ENCODE results near the gene CHODL.

Gene CHODL

GRCh38 chr21:18249672-18250071 lies 5.0 kb downstream of the CHODL start:
- TF ChIP-seq ZNF16 (tag by site-specific recombination; IDR thresholded peaks at IDR 0.05; ENCODE audit: low read depth) = no peak
- ChIA-PET CTCF (interaction anchor here (0.5 to 1.6 kb wide), 6 partner anchors 17 to 209 kb away, joined by 3 to 6 read pairs (median 4); no protein-coding TSS in a partner anchor), POLR2A (no interaction called here)
- Histone ChIP-seq H3K36me3 (ENCODE audit: control insufficient read depth in 2 of 2, insufficient read depth in 1 of 2, low read length in 2 of 2) (no peaks in the 10 kb centered on the region), H3K4me1 (ENCODE audit: control insufficient read depth, insufficient read depth, low read length) (no peaks in the 10 kb centered on the region), H3K27ac (ENCODE audit: extremely low read depth, low read depth, low read length) (no peak overlapping the region), H3K9me3 (ENCODE audit: control insufficient read depth, insufficient read depth, low read depth, low read length) (no peaks in the 10 kb centered on the region), H3K4me3 (ENCODE audit: low read depth, low read length) (no peak overlapping the region)

DNA sequence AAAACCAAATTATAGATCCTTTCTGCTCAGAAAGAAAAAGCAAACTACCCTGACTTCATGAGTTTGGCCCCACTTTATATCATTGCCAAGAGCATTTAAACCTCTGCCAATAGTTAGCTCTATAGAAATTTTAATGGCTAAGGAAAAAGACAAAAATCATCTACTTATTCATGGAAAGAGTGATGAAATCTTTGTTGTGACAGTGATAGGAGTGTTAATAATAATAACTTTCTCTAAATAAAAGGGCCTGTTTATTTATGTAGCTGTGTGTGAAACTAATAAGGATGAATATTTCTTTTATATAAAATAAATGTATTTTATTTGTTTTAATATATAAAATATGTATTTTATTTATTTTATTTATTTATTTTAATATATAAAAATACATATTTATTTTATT lies 6.4 kb downstream of the CHODL start:
- Histone ChIP-seq H3K36me3 (ENCODE audit: control insufficient read depth in 2 of 2, insufficient read depth in 1 of 2, low read length in 2 of 2) (no peaks in the 10 kb centered on the region), H3K4me3 (ENCODE audit: low read depth, low read length) (no peak overlapping the region), H3K4me1 (ENCODE audit: control insufficient read depth, insufficient read depth, low read length) (no peaks in the 10 kb centered on the region), H3K9me3 (ENCODE audit: control insufficient read depth, insufficient read depth, low read depth, low read length) (no peaks in the 10 kb centered on the region), H3K27ac (ENCODE audit: extremely low read depth, low read depth, low read length) (no peak overlapping the region)
- ChIA-PET POLR2A (no interaction called here), CTCF (no interaction called here)
- TF ChIP-seq ZNF544 (tag by site-specific recombination; IDR thresholded peaks at IDR 0.05) (no peak), ZNF302 (tag by site-specific recombination; IDR thresholded peaks at IDR 0.05; ENCODE audit: low read depth) (no peak), ZNF24 (tag by site-specific recombination; IDR thresholded peaks at IDR 0.05) (no peak), ZNF501 (tag by site-specific recombination; IDR thresholded peaks at IDR 0.05) (no peak), ZFP3 (tag by site-specific recombination; IDR thresholded peaks at IDR 0.05; ENCODE audit: low read depth) (no peak), AEBP2 (tag by site-specific recombination; IDR thresholded peaks at IDR 0.05; ENCODE audit: borderline replicate concordance) (no peak), ZNF311 (tag by site-specific recombination; IDR thresholded peaks at IDR 0.05; ENCODE audit: borderline replicate concordance) (no peak), ZNF280D (tag by site-specific recombination; IDR thresholded peaks at IDR 0.05) (no peak), ZNF221 (tag by site-specific recombination; IDR thresholded peaks at IDR 0.05; ENCODE audit: borderline replicate concordance) (no peak), ZNF274 (IDR thresholded peaks at IDR 0.05; ENCODE audit: low read length) (no peak), ZNF274 (tag by site-specific recombination; IDR thresholded peaks at IDR 0.05; ENCODE audit: borderline replicate concordance) (no peak), SP7 (tag by site-specific recombination; IDR thresholded peaks at IDR 0.05) (no peak), ZNF112 (tag by site-specific recombination; IDR thresholded peaks at IDR 0.05) (no peak), ZNF433 (tag by site-specific recombination; IDR thresholded peaks at IDR 0.05; ENCODE audit: low read depth) (no peak), ZNF140 (tag by site-specific recombination; IDR thresholded peaks at IDR 0.05) (no peak), FEZF1 (tag by site-specific recombination; IDR thresholded peaks at IDR 0.05) (no peak), ZNF830 (tag by site-specific recombination; IDR thresholded peaks at IDR 0.05; ENCODE audit: low read depth) (no peak), ZNF791 (tag by site-specific recombination; IDR thresholded peaks at IDR 0.05) (no peak), ZNF114 (tag by site-specific recombination; IDR thresholded peaks at IDR 0.05) (no peak)
- TF ChIP-seq, protein P1, sequence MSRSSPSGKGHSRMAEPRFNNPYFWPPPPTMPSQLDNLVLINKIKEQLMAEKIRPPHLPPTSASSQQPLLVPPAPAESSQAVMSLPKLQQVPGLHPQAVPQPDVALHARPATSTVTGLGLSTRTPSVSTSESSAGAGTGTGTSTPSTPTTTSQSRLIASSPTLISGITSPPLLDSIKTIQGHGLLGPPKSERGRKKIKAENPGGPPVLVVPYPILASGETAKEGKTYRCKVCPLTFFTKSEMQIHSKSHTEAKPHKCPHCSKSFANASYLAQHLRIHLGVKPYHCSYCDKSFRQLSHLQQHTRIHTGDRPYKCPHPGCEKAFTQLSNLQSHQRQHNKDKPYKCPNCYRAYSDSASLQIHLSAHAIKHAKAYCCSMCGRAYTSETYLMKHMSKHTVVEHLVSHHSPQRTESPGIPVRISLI (tag by site-specific recombination; IDR thresholded peaks at IDR 0.05) = no peak

Measured in HEK293 (cell line).